Activated CD8-positive, alpha-beta memory T cell treated with anti-CD3 and anti-CD28 coated beads, Interleukin-2, amount 50 U/mL, for 24 hours (primary cell): ENCODE data around the gene UBR2.
"Not testable (repeated sequence)": the region's sequence is repeated elsewhere in the genome, so short reads cannot be mapped to it uniquely, and the experiment has no call there.

ENCODE experiments used
- DNase-seq: peaks from one replicate; pipeline ENCODE4 v3.0.0-alpha.2; 2020; ENCODE audit errors: extremely low read depth

UBR2 gene

DNA sequence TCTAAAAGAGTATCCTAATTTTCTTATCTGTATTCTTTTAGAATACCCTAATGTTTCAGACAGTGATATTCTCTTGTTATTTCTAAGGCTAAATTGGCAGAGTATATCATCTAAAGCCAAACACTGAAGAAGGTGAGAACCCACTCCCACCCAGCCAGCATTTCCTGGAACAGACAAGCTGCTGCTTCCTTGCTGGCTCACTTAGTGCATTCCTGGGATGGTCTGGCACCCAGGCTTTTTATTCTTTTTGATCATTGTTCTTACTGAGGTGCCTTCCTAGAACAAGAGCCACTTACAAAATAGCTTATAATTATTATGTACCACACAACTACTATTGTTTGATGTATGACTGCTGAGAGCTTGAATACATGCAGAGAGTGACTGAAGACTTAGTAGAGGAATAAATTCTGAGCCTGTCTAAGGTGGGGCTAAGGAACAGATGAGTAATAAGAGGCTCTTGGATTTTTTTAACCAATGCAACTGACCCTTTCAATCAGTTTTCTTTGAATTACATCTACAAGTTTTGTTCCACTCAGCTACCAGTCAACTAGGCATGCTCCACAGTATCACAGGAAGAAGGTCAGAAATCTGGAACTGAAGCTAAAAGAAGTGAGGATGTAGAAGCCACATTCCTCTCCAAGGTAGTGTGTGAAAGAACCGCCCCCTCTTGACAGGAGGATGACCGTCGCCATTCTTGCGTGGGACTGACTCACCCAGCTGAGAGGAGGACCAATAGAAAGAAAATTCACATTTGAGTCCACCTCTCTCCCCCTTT lies 128.5 kb downstream of the UBR2 start:
- DNase-seq, result no peak

DNA sequence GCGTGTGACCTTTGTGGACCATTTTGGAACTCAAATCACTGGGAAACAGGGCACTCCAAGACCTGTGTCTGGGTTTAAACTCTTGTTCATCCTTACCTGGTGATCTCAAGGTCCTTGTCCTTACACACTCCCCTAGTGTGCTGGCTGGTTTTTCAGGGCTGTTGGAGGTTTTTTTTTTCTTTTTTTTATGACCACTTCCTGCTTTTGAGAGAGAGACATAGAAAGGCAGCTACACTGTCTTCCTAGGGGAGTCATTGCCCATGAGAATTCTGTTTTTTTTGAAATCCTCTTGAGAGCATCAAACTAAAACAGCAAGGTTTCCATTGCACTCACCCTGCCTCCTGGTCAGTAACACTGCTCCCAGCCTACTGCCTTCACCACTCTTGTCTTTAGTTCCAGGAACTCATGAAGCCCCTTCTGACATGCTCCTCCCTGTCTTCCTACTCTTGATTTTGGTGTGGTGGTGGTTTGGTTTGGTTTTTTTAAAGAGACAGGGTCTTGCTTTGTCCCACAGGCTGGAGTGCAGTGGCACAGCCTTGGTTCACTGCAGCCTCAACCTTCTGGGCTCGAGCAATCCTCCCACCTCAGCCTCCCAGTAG lies 130.0 kb downstream of the UBR2 start:
- no peak for DNase-seq

DNA sequence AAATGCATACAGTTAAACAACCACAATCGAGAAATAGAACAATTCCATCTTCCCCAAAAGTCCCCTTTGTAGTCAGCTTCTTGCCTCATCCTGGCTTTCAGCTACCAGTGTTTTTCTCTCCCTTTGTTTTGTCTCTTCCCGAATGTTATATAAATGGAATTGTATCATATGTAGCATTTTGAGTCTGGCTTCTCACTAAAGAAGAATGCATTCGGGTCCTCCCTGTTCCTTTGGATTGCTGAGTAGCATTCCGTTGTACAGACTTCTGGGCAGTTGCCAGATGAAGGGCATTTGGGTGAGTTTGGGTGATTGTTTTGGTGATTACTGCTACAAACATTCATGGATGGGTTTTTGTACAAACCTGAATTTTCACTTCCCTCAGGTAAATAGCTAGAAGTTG lies 130.8 kb downstream of the UBR2 start:
- DNase-seq, result no peak

DNA sequence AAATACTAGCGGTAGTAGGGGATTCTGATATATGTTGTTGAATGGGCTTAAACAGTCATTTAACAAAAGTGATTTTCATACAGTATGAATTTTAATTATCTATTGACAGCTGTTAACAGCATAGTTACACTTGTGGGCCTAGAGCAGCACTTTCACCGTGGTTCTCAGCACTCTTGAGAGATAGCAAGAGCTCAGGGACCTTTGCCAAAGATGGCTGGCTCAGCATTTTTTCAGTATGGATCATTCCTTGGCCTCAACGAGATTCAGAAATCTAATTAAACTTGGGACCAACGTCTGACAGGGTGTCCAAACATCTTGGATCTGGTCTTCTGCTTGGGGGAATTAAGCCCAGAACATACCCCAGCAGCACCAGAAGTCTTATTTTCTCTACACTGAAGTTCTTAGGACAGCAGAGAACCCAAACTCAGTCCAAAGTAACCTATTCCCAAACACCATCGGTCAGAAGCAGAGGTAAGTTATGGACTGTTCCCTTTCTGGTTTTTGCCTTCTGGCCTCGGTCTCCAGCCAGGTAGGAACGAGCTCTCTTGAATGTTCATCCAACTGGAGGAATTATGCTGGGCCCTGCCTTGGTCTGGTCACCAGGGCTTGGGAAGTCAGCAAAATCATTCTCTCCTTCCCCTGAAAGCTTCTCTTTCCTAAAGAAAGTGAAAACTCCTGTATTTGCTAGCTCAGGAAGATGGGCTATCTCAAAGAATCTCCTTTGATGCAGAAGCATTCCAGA lies 132.9 kb downstream of the UBR2 start:
- DNase-seq, result no peak

DNA sequence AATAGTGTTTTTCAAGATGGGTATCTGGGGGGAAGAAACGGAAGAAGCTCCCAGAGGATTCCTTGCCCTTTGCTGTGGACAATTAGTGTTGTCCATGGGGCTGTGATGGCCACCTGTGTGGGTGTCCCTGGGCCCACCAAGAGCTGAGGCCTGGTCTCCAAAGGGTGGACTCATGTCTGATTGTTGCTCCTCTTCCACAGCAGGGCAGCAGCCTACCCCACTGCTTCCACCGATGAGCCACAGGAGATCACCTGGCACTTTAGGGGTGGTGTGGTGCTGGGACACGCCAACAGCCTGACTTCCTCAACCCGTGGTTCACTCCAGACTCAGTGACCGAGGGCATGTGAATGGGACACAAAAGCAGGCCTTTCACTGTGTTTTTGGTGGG lies 133.4 kb downstream of the UBR2 start:
- DNase-seq, result no peak

DNA sequence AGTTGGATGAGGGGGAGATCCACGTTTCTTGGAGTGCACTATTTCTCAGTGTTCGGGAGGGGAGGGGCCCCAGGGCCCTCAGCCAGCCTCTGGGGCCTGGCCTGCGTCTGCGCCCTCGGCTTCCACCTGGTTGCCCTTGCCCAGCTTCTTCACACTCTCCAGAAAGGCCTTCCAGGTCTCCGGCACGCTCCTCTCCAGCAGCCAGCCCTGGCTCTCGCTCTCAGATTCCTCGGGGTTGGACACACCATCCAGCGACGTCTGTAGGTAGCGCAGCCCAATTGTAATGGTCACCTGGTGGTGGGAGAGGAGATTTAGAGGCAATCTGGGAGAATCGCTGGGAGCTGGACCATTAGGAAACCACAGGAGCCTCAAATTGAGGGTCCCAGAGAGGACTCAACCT lies 134.4 kb downstream of the UBR2 start:
- DNase-seq, result no peak

DNA sequence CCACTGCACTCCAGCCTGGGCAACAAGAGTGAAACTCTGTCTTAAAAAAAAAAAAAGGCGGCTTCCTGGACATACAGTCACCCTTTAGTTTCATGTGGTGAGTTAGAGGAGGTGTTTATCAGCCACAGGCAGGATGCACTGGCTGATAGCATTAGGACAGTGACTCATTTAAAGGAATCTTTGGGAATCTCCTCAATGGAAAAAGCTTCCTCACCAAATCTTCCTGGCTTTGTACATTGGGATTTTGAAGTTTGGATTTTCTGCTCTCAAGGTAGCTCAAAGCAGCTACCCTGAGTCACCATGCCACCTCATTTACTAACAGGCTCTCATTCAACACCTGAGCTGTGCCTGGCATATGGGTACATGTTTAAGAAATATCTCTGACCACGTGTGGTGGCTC lies 138.4 kb downstream of the UBR2 start:
- DNase-seq, result no peak

DNA sequence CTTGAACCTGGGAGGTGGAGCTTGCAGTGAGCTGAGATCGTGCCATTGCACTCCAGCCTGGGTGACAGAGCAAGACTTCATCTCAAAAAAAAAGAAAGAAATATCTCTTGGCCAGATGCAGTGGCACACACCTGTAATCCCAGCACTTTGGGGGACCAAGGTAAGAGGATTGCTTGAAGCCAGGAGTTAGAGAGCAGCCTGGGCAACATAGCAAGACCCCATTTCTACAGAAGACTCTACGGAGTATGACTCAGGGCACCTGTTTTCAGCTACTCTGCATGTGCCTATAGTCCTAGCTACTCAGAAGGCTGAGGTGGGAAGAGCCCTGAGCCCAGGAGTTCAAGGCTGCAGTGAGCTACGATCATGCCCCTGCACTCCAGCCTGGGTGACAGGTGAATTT lies 139.0 kb downstream of the UBR2 start:
- DNase-seq, result not testable (repeated sequence)

DNA sequence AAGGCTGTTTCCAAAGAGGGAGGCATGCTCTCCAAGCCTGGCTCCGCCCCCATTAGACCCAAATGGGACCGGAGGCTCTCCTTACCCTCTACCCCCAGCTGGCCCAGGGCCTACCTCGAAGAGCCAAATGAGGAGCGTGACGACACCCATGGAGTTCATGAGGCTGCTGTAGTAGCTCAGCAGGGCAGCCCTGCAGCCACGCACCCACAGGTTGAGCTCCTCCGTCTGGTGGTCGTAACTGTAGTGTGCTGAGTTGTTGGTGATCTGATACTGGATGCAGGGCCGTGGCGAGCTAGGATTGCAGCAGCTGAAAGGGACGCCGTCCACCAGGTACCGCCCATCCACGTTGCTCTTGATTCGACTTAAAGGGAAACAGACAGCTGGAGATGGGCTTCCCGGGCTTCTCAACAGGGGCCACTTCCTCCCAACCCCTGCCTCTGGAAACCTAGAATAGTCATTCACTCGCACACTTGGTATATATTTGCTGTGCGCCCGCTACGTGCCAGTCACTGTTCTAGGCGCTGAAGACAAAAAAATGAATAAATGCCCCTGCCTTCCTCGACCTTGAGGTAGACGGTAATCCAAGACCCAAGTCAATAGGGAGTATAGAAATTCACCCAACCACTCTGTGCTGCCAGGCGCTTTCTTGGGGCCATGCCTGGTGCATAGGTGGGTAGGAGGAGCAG lies 140.6 kb downstream of the UBR2 start:
- no peak for DNase-seq

DNA sequence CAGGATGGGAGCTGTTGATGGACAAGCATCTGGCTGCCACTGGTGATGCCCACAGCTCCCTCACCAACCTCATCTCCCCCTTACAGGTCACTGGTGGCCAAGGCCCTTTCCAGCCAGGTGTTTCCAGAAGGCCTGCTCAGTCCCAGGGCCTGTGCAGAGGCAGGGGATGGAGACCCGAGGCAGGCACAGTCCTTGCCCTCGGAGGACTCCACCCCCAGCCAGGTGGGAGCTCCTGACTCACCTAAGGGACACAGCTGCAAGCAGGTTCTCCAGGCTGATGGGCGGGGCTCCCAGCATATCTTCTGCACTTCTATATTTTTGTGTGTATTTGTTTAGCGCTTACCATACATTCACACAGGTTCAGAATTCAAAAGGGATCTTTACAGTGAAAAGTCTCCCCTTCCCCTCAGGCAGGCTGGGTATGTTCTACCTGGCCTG lies 141.1 kb downstream of the UBR2 start:
- DNase-seq, result no peak

DNA sequence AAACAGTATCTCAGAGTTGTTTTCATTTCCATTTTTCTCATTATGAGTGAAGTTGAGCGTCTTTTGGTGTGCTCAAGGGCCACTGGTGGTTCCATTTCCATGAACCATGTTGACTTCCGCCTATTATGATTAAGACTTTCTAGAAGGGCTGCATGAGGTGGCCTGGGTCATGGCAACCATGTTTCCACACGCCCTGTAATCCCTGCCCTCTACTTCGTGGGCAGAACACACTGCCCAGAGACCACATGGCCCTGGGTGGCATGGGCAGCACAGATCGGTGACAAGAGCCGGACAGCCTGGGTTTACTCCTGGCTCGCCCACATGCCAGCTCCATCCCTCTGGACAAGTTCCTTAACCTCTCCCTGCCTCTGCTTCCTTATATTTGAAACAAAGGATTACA lies 143.8 kb downstream of the UBR2 start:
- no peak for DNase-seq

DNA sequence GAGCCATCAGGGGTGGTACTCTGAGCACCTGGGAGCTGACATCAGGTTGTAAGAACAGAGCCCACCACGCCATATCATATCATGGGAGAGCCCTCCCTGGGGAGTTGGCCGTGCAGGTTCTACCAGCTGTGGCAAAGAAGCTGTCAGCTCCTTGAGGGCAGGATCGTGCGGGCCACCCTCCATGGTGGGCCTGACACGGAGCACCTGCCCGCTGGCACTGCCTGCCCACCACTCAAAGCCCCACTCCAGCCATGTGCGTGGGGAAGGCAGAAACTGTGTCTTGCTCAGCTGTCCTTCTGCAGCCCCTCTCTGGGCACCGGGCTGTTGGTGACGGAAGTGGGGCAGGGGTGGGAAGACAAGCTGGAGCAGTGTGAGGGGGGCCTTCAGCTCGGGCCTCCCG lies 144.3 kb downstream of the UBR2 start:
- no peak for DNase-seq

DNA sequence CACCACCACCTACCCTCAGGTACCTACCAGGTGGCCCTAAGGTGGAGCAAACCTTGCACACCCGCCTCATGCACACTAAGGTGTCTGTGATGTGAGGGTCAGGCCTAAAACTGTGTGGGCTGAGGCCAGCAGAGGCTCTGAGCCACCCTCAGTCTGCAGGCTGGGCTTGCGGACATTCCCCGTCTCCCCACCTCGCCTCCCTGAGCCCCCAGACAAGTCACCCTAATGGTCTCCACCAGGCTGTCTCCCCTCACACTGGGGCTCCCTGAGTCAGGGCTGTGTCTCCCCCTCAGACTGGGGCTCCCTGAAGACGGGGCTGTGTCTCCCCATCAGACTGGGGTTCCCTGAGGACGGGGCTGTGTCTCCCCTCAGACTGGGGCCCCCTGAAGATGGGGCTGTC lies 146.0 kb downstream of the UBR2 start:
- no peak for DNase-seq

DNA sequence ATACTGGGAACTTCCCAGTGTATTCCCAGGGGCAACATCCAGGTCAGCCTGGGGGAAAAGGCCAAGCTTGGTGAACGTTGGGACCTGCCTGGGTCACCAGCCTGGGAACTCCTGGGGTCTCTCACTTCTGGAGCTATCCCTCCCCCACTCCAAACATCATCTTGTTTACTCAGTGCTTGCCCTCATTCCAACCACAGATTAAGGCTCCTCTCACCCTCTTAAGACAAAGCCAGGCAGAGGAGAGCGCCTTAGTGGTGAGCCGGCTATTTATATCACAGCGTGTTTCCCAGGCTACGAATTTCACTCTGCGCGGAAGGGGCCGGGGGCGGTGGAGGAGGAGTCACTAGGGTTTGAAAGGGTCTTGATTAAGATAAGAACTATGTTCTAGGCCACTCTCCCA lies 146.5 kb downstream of the UBR2 start:
- no peak for DNase-seq

DNA sequence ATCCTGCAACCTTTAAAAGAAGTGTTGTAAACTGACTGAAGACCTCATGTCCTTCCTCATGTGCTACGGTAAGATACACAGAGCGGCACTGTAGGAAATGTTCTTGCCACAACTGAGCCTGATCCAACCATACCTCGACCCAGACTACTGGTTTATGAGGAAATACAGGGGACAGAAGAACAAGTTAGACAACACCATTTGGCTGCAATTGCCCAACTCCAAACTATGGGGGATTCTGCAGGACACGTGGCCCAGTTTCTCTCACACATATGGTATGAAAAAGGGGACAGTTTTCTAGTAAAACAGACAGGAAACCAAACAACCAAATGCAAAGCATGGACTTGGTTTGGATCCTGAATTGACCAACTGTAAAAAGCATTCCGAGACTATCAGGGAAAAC lies 148.1 kb downstream of the UBR2 start:
- DNase-seq, result no peak

DNA sequence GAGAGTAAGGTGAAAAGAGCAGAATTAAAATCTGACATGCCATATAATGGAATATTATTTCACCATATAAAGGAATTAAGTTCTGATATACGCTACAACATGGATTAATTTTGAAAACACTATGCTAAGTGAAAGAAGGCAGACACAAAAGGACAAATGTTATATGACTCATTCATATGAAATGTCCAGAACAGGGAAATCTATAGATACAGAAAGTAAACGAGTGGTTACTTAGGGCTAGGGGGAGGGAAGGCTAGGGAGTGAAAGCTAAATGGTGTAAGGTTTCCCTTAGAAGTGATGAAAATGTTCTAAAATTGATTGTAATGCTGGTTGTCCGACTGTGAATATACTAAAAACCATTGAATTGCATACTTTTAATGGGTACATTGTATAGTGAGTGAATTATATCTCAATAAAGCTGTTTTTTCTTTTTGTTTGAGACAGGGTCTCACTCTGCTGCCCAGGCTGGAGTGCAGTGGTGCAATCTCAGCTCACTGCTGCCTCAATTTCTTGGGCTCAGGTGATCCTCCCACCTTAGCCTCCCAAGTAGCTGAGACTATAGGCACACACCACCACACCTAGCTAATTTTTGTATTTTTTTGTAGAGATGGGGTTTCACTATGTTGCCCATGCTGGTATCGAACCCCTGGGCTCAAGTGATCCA lies 150.4 kb downstream of the UBR2 start:
- no peak for DNase-seq

DNA sequence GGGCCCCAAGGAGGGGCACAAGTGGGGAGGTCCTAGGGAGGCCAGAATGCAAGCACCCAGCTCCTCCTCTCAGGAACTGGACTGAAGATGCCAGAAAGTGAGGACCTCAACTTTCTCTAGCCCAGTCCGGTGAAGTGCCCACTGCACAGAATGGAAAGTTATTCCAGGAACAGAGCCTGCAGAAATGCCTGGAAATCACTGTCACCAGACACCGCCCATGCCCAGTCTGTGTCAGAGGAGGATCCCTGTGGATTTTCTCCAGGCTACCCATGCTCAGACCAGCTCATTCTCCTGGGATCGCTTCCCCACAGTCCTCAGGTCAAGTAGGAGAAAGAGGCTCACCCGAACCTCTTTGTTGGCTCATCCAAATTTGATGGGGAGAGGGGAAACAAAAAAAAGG lies 152.0 kb downstream of the UBR2 start:
- DNase-seq, result no peak

DNA sequence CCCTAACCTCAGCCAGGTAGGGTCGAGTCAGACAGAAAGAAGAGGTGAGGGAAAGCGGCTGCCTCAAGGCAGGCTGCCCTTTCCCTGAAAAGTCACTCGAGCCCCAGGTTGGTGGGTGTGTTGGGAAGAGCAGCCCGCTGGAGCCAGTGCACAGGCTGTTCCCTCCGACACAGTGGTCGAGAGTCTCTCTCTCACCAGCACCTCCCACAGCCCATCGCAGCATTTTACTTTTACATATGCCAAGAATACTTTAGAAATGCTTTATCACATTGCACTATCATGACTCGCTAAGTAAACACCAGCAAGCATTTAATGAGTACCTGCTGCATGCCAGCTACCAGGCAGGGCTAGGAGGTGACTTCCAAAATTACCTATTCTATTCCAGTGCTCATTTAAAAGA lies 156.9 kb downstream of the UBR2 start:
- no peak for DNase-seq

DNA sequence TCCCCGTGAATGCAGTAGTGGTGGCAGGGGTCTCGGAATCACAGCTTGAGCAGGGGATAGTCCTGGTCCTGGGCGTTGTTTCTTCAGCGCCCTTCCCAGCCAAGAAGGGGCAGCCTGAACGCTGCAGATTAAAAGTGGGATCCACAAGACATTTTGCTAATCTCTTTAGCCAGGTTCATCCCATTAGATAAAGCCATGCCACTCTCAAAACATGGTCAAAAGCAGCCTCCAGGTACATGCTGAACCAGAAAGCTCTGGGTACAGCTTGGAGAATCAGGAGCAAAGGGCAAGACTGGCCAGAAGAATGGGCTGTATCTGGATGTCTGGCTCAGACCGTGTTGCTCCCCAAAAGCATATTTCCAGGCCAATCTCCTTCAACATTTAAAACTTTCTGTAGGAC lies 158.7 kb downstream of the UBR2 start, which contains the start of gene PRPH2:
Gene PRPH2 (minus strand): TSS at position 101 of the 400 bp plus-strand sequence. CDS start 263 bp downstream, outside the sequence.
- no peak for DNase-seq

DNA sequence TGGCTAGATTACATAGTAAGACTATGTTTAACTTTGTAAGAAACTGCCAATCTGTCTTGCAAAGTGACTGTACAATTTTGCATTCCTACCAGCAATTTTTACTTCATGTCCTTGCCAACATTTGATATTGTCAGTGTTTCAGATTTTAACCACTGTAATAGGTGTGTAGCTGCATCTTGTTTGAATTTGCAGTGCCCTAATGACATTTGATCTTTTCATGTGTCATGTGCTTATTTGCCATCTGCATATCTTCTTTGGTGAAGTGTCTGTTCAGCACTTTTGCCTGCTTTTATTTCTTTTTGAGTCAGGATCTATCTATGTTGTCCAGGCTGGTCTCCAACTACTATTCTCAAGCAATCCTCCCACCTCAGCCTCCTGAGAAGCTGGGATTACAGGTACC lies 161.0 kb downstream of the UBR2 start:
- DNase-seq, result no peak

DNA sequence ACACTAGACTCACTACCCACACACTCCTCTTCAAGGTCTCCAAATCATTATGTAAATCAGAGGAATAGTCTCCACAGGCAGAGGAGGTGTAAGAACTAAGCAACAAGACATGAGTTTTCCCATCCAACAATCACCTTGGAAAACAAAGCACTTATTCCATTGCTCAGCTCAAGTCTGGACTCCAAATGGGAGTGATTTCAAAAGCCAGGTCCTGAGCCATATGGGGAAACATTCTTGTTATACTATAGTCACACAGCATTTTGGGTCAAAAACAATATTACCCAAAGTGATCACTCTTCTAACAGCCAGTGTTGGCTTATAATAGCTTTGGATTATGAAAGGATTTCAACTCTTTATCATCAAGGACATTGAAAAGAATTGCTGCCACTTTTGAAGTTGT lies 162.2 kb downstream of the UBR2 start:
- no peak for DNase-seq
